Measurements from ENCODE around the gene FOLH1. TPM values are rescaled to one million over a fixed set of nuclear protein-coding genes. Genes with fewer than 3 reads are reported as not detected.
"Not testable (repeated sequence)": the region's sequence is repeated elsewhere in the genome, so short reads cannot be mapped to it uniquely, and the experiment has no call there.

FOLH1 gene
- total and polyA plus RNA-seq, 2 of the 8 experiments (the other 6 are each of a cell fraction or from before 2014, with no cell fraction given): 0.56 TPM; not detected in 1

DNA sequence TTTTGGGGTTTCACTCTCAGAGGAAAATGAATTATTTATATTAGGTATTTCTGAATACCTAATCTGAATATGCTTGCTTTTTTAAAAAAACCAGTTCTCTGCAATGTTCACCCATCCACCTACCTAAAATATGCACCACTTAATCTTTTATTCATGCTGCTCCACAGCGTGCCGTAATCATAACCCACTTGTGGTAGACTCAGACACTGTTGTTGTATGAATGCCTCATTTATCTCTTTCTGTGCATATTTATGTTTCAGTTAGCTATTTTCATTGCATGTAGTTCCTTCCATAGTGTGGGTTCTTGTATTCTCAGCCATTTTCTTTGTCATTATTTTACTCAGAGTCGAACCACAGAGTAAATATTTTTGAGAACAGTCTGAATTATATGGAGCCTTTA, 21.6 kb upstream of the FOLH1 start:
- H3K36me3 ChIP-seq (ENCODE audit: control insufficient read depth in 2 of 4, insufficient read depth in 4 of 4, low read length in 3 of 4); H3K9ac ChIP-seq (replicated peaks in 1 of 4; ENCODE audit: extremely low read depth in 1 of 4, low read depth in 3 of 4, low read length in 3 of 4); H2AK5ac ChIP-seq (ENCODE audit: low read depth, low read length); H4K5ac ChIP-seq (ENCODE audit: insufficient read length, low read depth, low read length); H4K8ac ChIP-seq (ENCODE audit: extremely low read depth, insufficient read depth, low read length); H3K79me2 ChIP-seq (ENCODE audit: control insufficient read depth in 1 of 2, insufficient read depth in 2 of 2, low read length in 2 of 2); H2BK120ac ChIP-seq (replicated peaks; ENCODE audit: low read depth, low read length); FAIRE-seq; H4K91ac ChIP-seq (replicated peaks; ENCODE audit: insufficient read length, low read length); H3K23ac ChIP-seq (ENCODE audit: insufficient read length); H3K23me2 ChIP-seq (ENCODE audit: low read depth, low read length); H3K4ac ChIP-seq (replicated peaks; ENCODE audit: insufficient read length, low read depth, low read length); H2BK5ac ChIP-seq (ENCODE audit: low read depth, low read length); H3K14ac ChIP-seq (ENCODE audit: insufficient read length); H3K18ac ChIP-seq (ENCODE audit: extremely low read depth, low read length); H3K79me1 ChIP-seq (ENCODE audit: low read depth, low read length); POLR2A ChIA-PET (ENCODE audit: partially characterized antibody); H3K4me1 ChIP-seq (replicated peaks in 1 of 4; ENCODE audit: control insufficient read depth in 3 of 4, insufficient read depth in 4 of 4, low read length in 3 of 4); H2AFZ ChIP-seq (ENCODE audit: low read length); H4K20me1 ChIP-seq (replicated peaks in 1 of 2; ENCODE audit: control insufficient read depth in 1 of 2, insufficient read depth in 2 of 2, low read length in 2 of 2); H3K56ac ChIP-seq (replicated peaks; ENCODE audit: insufficient read length, low read depth, low read length); H2BK12ac ChIP-seq (ENCODE audit: low read depth, low read length); H3K27ac ChIP-seq (ENCODE audit: low read depth, low read length); DNase-seq (ENCODE audit: low read depth in 1 of 2, low spot score in 2 of 2); H3K4me3 ChIP-seq (ENCODE audit: extremely low read depth in 1 of 4, insufficient read depth in 2 of 4, low read depth in 3 of 4, low read length in 4 of 4); H3K4me2 ChIP-seq (ENCODE audit: insufficient read depth in 1 of 2, low read depth in 2 of 2, low read length in 2 of 2); H3K27me3 ChIP-seq (replicated peaks in 1 of 4; ENCODE audit: control insufficient read depth in 3 of 4, extremely low read depth in 1 of 4, insufficient read depth in 3 of 4, low read length in 3 of 4); H2BK20ac ChIP-seq (ENCODE audit: low read length); H2BK15ac ChIP-seq (ENCODE audit: low read length): not testable (repeated sequence)
- CTCF ChIA-PET (ENCODE audit: partially characterized antibody): interaction anchor here (0.8 kb wide), 1 partner anchor 296 kb away, joined by 3 read pairs; no protein-coding TSS in a partner anchor
- peaks cover 13 to 28% of the 10 kb centered on the region in 2 experiments; a peak in 3 of 4 replicates for H3K9me3 ChIP-seq (ENCODE audit: insufficient read depth in 2 of 2, low read depth in 1 of 2, low read length in 1 of 2)
- WGBS, 2 experiments (ENCODE audit: extremely low coverage in 1 of 2, insufficient coverage in 1 of 2, insufficient read length in 1 of 2, insufficient replicate concordance in 2 of 2, low coverage in 1 of 2, low lambda C conversion rate in 2 of 2, missing lambda C conversion rate in 1 of 2): 92% methylated on average over 3 of the region's 3 CpGs; no CpG with 5 or more reads in 1 of the 2 experiments

DNA sequence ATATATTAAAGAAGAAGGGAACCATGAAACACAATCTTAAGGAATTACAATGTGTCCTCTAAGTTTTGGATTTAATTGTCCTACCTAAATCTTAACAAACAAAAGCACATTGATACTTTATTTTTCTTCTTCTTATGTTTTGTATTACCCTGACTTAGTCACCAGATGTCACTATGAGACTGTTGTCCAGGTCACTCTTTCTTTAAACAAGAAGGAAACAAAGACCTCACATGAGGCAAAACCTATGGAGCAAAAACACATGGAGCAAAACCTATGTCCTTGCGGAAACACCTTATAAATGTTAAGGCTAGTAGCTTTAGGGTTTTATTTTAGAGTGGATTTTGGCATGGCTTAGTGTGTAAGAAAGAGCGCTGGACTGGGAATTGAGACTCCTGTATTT, 20.7 kb upstream of the FOLH1 start:
- H3K4ac ChIP-seq (replicated peaks; ENCODE audit: insufficient read length, low read depth, low read length); H3K23me2 ChIP-seq (ENCODE audit: low read depth, low read length); H2BK15ac ChIP-seq (ENCODE audit: low read length); H3K56ac ChIP-seq (replicated peaks; ENCODE audit: insufficient read length, low read depth, low read length); H4K5ac ChIP-seq (ENCODE audit: insufficient read length, low read depth, low read length); H3K36me3 ChIP-seq (ENCODE audit: control insufficient read depth in 2 of 4, insufficient read depth in 4 of 4, low read length in 3 of 4); H3K79me2 ChIP-seq (ENCODE audit: control insufficient read depth in 1 of 2, insufficient read depth in 2 of 2, low read length in 2 of 2); H3K4me2 ChIP-seq (ENCODE audit: insufficient read depth in 1 of 2, low read depth in 2 of 2, low read length in 2 of 2); H3K18ac ChIP-seq (ENCODE audit: extremely low read depth, low read length); H4K20me1 ChIP-seq (replicated peaks in 1 of 2; ENCODE audit: control insufficient read depth in 1 of 2, insufficient read depth in 2 of 2, low read length in 2 of 2); H2BK12ac ChIP-seq (ENCODE audit: low read depth, low read length); H3K9ac ChIP-seq (replicated peaks in 1 of 4; ENCODE audit: extremely low read depth in 1 of 4, low read depth in 3 of 4, low read length in 3 of 4); H2AK5ac ChIP-seq (ENCODE audit: low read depth, low read length); H3K4me1 ChIP-seq (replicated peaks in 1 of 4; ENCODE audit: control insufficient read depth in 3 of 4, insufficient read depth in 4 of 4, low read length in 3 of 4); H4K91ac ChIP-seq (replicated peaks; ENCODE audit: insufficient read length, low read length); H2BK120ac ChIP-seq (replicated peaks; ENCODE audit: low read depth, low read length); H3K23ac ChIP-seq (ENCODE audit: insufficient read length); H2AFZ ChIP-seq (ENCODE audit: low read length); H3K79me1 ChIP-seq (ENCODE audit: low read depth, low read length); H4K8ac ChIP-seq (ENCODE audit: extremely low read depth, insufficient read depth, low read length); H3K27me3 ChIP-seq (replicated peaks in 1 of 4; ENCODE audit: control insufficient read depth in 3 of 4, extremely low read depth in 1 of 4, insufficient read depth in 3 of 4, low read length in 3 of 4); H2BK5ac ChIP-seq (ENCODE audit: low read depth, low read length); CTCF ChIA-PET (ENCODE audit: partially characterized antibody); H3K14ac ChIP-seq (ENCODE audit: insufficient read length); DNase-seq (ENCODE audit: low read depth in 1 of 2, low spot score in 2 of 2); H3K27ac ChIP-seq (ENCODE audit: low read depth, low read length); H3K4me3 ChIP-seq (ENCODE audit: extremely low read depth in 1 of 4, insufficient read depth in 2 of 4, low read depth in 3 of 4, low read length in 4 of 4); POLR2A ChIA-PET (ENCODE audit: partially characterized antibody); H2BK20ac ChIP-seq (ENCODE audit: low read length): not testable (repeated sequence)
- WGBS, 2 experiments (ENCODE audit: extremely low coverage in 1 of 2, insufficient coverage in 1 of 2, insufficient read length in 1 of 2, insufficient replicate concordance in 2 of 2, low coverage in 1 of 2, low lambda C conversion rate in 2 of 2, missing lambda C conversion rate in 1 of 2): 83% methylated on average over 2 of the region's 2 CpGs; no CpG with 5 or more reads in 1 of the 2 experiments
- FAIRE-seq: peak; percentile 63
- peaks cover 13 to 28% of the 10 kb centered on the region in 2 experiments; a peak in 3 of 4 replicates for H3K9me3 ChIP-seq (ENCODE audit: insufficient read depth in 2 of 2, low read depth in 1 of 2, low read length in 1 of 2)

Data from H1 (cell line).